Measurements from ENCODE around the gene KLB.

Gene KLB

GRCh38 chr4:39383690-39384089, 23.0 kb upstream of the KLB start:
- Histone ChIP-seq H3K27ac (replicated peaks) (no peak overlapping the region), H3K4me3 (replicated peaks; ENCODE audit: insufficient read depth, low read length) (no peak overlapping the region)
- no peak for DNase-seq (ENCODE audit: low read depth in 1 of 2, low spot score in 1 of 2)

GRCh38 chr4:39384563-39384962, 22.2 kb upstream of the KLB start:
- no peak for DNase-seq (ENCODE audit: low read depth in 1 of 2, low spot score in 1 of 2)
- Histone ChIP-seq H3K27me3 (ENCODE audit: insufficient read depth, poor library complexity, severe bottlenecking) (no peaks in the 10 kb centered on the region), H3K4me3 (replicated peaks; ENCODE audit: insufficient read depth, low read length) (no peak overlapping the region), H3K27ac (replicated peaks) (no peak overlapping the region)
- TF ChIP-seq GABPA (IDR thresholded peaks at IDR 0.05; ENCODE audit: low read depth) (no peak), SPI1 (IDR thresholded peaks at IDR 0.05; ENCODE audit: borderline replicate concordance, low read depth) (no peak), POLR2AphosphoS5 (IDR thresholded peaks at IDR 0.05; ENCODE audit: low read depth) (no peak), REST (IDR thresholded peaks at IDR 0.05; ENCODE audit: insufficient replicate concordance, low read depth) (no peak), CTCF (IDR thresholded peaks at IDR 0.05; ENCODE audit: insufficient read depth, low read length) (no peak)

More at GRCh38 chr4:39383690-39384089, 23.0 kb upstream of the KLB start:
- H3K27me3 ChIP-seq (ENCODE audit: insufficient read depth, poor library complexity, severe bottlenecking) = no peaks in the 10 kb centered on the region
- TF ChIP-seq POLR2AphosphoS5 (IDR thresholded peaks at IDR 0.05; ENCODE audit: low read depth) (no peak), SPI1 (IDR thresholded peaks at IDR 0.05; ENCODE audit: borderline replicate concordance, low read depth) (no peak), REST (IDR thresholded peaks at IDR 0.05; ENCODE audit: insufficient replicate concordance, low read depth) (no peak), GABPA (IDR thresholded peaks at IDR 0.05; ENCODE audit: low read depth) (no peak), CTCF (IDR thresholded peaks at IDR 0.05; ENCODE audit: insufficient read depth, low read length) (no peak)

GRCh38 chr4:39390603-39391002, 16.1 kb upstream of the KLB start:
- no peak overlapping the region for H3K4me3 ChIP-seq (replicated peaks; ENCODE audit: insufficient read depth, low read length)
- TF ChIP-seq CTCF (IDR thresholded peaks at IDR 0.05; ENCODE audit: insufficient read depth, low read length) (no peak), SPI1 (IDR thresholded peaks at IDR 0.05; ENCODE audit: borderline replicate concordance, low read depth) (no peak), REST (IDR thresholded peaks at IDR 0.05; ENCODE audit: insufficient replicate concordance, low read depth) (no peak), POLR2AphosphoS5 (IDR thresholded peaks at IDR 0.05; ENCODE audit: low read depth) (no peak), GABPA (IDR thresholded peaks at IDR 0.05; ENCODE audit: low read depth) (no peak)
- no peak overlapping the region for H3K27ac ChIP-seq (replicated peaks)
- no peaks in the 10 kb centered on the region for H3K27me3 ChIP-seq (ENCODE audit: insufficient read depth, poor library complexity, severe bottlenecking)
- no peak for DNase-seq (ENCODE audit: low read depth in 1 of 2, low spot score in 1 of 2)
